ENCODE measurements around the gene GALNT15.

Gene GALNT15

DNA sequence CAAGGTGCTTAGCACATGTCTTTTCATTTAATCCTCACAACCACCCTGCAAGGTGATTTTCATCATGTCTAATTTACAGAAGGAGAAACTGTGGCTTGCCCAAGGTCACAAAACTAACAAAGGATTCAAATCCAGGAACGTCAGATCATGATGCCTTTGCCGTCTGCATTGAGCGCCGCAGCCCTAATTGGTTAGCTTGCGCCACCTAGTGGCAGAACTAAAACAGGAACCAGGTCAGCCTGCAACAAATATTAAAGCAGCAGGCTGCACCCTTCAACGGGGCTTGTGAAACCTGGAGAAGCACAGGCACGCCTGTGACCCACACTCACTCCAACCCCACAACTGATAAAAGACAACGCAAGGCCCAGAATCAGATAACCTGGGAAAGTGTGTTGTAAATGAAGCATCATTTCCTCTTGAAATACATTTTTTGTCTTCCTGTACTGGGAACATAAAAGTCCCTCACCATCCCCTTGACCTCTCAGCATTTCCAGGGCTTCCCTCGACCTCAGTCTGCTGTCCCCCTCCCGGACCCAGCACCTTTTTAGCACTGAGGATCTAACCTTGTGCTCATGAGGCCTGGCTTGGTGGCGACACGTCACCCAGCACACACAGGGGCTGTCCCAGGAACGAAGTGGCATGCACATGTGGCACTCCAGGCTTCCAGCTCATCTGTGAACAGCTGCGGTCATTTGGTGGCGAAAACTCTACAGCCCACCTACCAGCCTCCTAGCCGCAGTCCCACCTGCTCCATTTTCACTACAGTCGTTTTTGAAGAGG, 73.0 kb downstream of the GALNT15 start:
- peak; percentile 65 for DNase-seq
- Histone ChIP-seq H3K4me1 (no peaks in the 10 kb centered on the region), H3K4me3 (ENCODE audit: low read depth, low read length) (no peak overlapping the region), H3K27me3 (no peaks in the 10 kb centered on the region), H3K36me3 (no peaks in the 10 kb centered on the region), H3K9me3 (no peaks in the 10 kb centered on the region)
- TF ChIP-seq, protein P1, sequence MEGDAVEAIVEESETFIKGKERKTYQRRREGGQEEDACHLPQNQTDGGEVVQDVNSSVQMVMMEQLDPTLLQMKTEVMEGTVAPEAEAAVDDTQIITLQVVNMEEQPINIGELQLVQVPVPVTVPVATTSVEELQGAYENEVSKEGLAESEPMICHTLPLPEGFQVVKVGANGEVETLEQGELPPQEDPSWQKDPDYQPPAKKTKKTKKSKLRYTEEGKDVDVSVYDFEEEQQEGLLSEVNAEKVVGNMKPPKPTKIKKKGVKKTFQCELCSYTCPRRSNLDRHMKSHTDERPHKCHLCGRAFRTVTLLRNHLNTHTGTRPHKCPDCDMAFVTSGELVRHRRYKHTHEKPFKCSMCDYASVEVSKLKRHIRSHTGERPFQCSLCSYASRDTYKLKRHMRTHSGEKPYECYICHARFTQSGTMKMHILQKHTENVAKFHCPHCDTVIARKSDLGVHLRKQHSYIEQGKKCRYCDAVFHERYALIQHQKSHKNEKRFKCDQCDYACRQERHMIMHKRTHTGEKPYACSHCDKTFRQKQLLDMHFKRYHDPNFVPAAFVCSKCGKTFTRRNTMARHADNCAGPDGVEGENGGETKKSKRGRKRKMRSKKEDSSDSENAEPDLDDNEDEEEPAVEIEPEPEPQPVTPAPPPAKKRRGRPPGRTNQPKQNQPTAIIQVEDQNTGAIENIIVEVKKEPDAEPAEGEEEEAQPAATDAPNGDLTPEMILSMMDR (IDR thresholded peaks at IDR 0.05; ENCODE audit: low read depth, low read length) = peak; percentile 78

DNA sequence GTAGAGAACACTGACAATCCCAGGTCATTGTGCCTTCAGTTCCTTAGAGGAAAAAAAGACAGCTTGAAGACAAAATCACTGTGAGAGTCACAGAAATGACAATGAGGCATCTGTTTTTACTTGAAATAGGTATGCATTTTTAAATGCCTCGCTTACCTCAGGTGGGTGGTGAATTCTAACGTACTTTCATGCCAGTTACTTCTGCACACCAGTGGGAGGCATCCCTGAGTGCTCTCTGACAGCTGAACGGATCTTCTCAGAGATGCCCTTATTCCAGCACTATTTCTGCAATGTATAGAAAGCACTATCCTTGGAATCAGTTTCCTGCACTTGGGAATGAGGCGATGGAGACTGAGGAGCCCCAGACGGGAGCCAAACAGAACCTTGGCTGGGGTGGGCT, 74.1 kb downstream of the GALNT15 start:
- Histone ChIP-seq H3K9me3 (no peaks in the 10 kb centered on the region), H3K27me3 (no peaks in the 10 kb centered on the region)
- TF ChIP-seq, protein P1 (IDR thresholded peaks at IDR 0.05; ENCODE audit: low read depth, low read length) = no peak

DNA sequence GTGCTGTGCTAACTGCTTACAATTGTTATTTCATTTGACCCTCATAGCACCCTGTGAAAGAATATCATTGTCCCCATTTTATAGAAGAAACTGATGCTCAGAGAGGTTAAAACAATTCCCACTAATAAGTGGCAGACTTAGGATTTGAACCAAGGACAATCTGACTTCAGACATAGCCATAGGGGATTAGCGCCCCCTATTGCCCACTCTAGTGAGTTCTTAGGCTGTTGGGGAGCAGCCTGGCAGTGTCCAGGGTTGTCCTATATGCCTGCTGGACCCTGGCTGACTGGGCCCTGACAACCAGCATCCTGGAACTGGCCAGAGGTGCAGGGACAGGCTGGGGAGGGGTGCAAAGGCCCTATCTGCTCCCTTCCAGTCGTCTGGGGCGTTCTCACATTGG, 74.9 kb downstream of the GALNT15 start:
- Histone ChIP-seq H3K4me1 (no peaks in the 10 kb centered on the region), H3K27me3 (no peaks in the 10 kb centered on the region), H3K36me3 (no peaks in the 10 kb centered on the region), H3K9me3 (no peaks in the 10 kb centered on the region), H3K4me3 (ENCODE audit: low read depth, low read length) (no peak overlapping the region)
- TF ChIP-seq, protein P1 (IDR thresholded peaks at IDR 0.05; ENCODE audit: low read depth, low read length) = peak; percentile 44
- peak; percentile 33 for DNase-seq

More for the DNA sequence above, 74.1 kb downstream of the GALNT15 start:
- H3K36me3 ChIP-seq = no peaks in the 10 kb centered on the region
- H3K4me1 ChIP-seq = no peaks in the 10 kb centered on the region
- no peak for DNase-seq
- H3K4me3 ChIP-seq (ENCODE audit: low read depth, low read length) = no peak overlapping the region

DNA sequence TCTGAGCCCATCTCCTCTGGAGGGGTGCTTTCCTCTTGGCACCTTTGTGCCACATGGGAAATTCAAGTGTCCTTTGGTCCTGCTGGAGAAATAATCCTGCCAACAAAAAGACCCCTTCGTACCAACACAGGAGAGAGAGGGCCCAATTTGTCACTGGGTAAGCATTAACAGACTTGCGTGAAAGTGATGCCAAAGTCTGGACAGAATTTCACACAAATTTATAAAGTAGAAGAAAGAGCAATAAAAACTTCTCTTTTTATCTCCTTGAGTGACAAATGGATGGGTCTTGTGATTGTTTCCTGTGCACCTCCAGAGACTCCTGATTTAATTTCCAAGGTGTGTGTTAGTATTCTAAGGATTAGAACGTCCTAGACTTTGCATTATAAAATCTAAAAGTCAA, 75.4 kb downstream of the GALNT15 start:
- Histone ChIP-seq H3K4me3 (ENCODE audit: low read depth, low read length) (no peak overlapping the region), H3K27me3 (no peaks in the 10 kb centered on the region), H3K9me3 (no peaks in the 10 kb centered on the region), H3K36me3 (no peaks in the 10 kb centered on the region), H3K4me1 (no peaks in the 10 kb centered on the region)
- DNase-seq = no peak
- TF ChIP-seq, protein P1 (IDR thresholded peaks at IDR 0.05; ENCODE audit: low read depth, low read length) = no peak

DNA sequence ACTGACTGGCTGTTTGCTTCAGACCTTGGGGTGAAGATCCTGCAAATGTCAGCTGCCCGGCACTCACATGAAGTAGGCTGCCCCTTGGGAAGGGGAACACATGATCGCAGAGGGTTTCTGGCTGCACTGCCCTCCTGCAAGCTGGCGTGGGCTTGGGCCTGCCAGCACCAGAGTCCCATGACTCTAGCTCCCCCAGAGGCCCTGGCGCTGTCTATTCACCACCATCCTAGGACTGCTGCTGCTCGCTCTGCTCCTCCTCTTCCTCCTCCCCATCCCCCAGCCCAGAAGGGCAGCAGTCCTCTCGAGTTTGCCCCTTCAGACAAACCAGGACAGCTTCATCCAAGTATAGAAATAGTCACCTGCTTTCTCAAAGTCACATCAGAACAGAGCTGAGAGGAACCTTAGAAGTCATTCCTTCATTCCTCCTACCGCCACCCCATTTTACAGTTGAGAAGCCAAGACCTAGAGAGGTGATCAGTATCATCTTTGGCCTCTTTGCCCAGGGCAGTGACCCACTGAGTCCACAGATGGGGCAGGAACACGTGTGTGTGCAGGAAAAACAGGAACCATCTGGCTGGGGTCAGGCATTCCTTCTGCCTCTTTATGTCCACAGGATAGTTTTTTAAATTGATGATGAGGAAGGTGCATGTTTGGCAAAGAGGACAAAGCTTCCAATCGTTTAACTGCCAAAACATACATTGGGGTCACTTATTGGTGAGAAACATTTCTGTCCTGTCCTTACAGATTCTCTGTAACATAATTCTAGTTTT, 77.0 kb downstream of the GALNT15 start:
- Histone ChIP-seq H3K4me3 (ENCODE audit: low read depth, low read length) (no peak overlapping the region), H3K36me3 (no peaks in the 10 kb centered on the region), H3K9me3 (no peaks in the 10 kb centered on the region), H3K27me3 (no peaks in the 10 kb centered on the region), H3K4me1 (no peaks in the 10 kb centered on the region)
- TF ChIP-seq, protein P1 (IDR thresholded peaks at IDR 0.05; ENCODE audit: low read depth, low read length) = no peak
- DNase-seq = no peak

Data from BE2C (cell line).